ENCODE data around the gene FA2H. TPM values are rescaled to one million over a fixed set of nuclear protein-coding genes. Genes with fewer than 3 reads are reported as not detected.

The FA2H gene
- total and polyA plus RNA-seq, 2 donors = 0.26 to 2.7 TPM

DNA sequence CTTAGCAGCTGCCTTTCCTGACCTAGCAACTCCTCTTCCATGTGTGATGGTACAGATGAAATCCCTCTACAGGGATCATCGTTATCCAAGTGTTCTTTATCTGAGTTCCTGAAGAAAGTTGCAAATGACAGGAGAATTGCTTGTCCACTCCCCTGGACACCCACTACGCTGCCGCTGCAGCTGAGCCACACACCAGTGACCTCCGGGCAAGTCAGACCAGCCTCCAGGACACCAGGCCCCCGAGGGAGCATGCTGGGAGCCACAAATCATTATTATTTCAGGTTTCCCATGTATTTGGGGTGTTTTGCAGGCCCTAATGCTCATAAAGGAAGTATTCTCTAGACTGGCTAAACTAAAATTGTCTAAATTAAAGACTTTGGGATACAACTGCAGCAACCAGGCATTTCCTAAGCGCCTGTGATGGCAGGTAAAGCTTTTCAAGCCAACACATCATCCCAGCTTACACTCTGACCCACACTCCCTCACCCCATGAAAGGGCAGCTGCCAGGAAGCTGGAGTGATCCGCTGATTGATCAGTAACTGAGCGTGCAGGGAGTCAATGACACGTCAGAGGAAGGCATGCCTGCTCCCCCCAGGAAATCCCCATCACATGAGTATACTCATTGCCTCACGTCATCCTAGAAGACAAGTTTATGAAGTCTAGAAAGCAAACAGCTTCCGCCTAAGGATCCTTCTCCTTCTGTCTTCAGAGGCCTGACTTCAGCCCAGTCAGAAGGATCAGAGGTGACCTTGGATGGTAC is 14.4 kb downstream of the FA2H start:
- no peak overlapping the region for H3K4me3 ChIP-seq (ENCODE audit: low read depth, low read length)
- H3K36me3 ChIP-seq (ENCODE audit: insufficient read depth) = no peaks in the 10 kb centered on the region
- 59% methylated on average over 11 of the region's 11 CpGs for WGBS
- no peak overlapping the region for H3K27ac ChIP-seq (ENCODE audit: low read depth)
- no peaks in the 10 kb centered on the region for H3K4me1 ChIP-seq (ENCODE audit: insufficient read depth)
- no peak for DNase-seq (ENCODE audit: extremely low spot score)

DNA sequence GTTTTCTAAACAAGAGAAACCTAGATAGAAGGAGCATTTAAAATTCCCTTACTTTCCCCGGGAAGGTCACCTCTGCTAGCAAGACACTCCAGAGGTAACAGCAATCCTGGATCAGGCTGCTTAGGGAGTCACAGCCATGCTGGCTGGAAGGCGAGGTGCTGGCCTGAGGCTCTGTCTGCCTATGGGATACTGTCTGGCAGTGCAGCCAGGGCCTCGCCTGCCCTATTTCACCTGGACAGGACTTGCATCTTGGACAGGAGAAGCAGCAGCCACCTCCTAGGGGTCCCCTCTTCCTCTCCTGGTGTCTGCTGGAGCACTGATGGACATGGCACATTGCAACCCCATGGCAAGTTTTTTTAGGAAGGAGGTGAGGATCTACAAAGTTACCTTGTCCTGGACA is 15.1 kb downstream of the FA2H start:
- H3K4me1 ChIP-seq (ENCODE audit: insufficient read depth) = no peaks in the 10 kb centered on the region
- H3K36me3 ChIP-seq (ENCODE audit: insufficient read depth) = no peaks in the 10 kb centered on the region
- WGBS = 87% methylated on average over 3 of the region's 3 CpGs
- no peak overlapping the region for H3K27ac ChIP-seq (ENCODE audit: low read depth)
- no peak overlapping the region for H3K4me3 ChIP-seq (ENCODE audit: low read depth, low read length)
- no peak for DNase-seq (ENCODE audit: extremely low spot score)

DNA sequence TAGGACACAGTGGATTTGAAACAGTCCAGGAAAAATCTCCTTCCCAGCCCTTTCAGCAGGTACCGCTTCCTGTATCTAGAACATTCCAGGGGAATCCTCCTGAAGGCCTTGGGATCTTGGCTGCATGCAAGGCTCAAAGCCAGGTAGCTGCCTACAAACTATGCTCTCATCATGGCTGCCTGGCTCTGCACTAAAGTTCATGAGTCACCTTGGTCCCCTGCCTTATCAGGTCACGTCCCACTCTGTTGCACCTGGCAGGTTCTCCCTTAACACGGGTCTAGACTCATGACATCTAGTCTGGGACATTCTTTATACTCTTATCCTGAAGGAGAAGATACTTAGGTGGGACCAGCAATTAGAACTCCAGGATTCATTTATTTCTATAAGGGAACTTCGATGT is 15.8 kb downstream of the FA2H start:
- H3K4me1 ChIP-seq (ENCODE audit: insufficient read depth) = no peaks in the 10 kb centered on the region
- no peak for DNase-seq (ENCODE audit: extremely low spot score)
- H3K36me3 ChIP-seq (ENCODE audit: insufficient read depth) = no peaks in the 10 kb centered on the region
- H3K4me3 ChIP-seq (ENCODE audit: low read depth, low read length) = no peak overlapping the region
- WGBS = 89% methylated on average over 4 of the region's 4 CpGs
- no peak overlapping the region for H3K27ac ChIP-seq (ENCODE audit: low read depth)

DNA sequence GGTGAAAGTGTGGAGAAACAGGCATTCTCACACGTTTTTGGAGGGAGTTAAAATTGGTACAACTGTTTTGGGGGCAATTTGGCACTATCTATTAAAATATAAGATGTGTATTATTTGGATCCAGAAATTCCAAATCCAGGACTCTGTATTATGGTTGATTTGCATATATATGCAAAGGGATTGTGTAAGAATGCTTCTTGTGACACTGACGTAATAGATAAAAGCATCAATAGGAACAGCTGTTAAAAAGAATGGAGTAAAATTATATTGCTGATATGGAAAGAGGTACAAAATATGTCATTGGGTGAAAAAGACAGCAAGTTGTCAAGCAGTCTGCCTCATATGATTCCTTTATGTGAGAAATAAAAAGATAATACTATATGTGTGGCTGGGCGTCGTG is 17.3 kb downstream of the FA2H start:
- WGBS = 64% methylated on average over 4 of the region's 4 CpGs
- DNase-seq (ENCODE audit: extremely low spot score) = no peak
- no peak overlapping the region for H3K27ac ChIP-seq (ENCODE audit: low read depth)
- H3K36me3 ChIP-seq (ENCODE audit: insufficient read depth) = no peaks in the 10 kb centered on the region
- no peaks in the 10 kb centered on the region for H3K4me1 ChIP-seq (ENCODE audit: insufficient read depth)
- no peak overlapping the region for H3K4me3 ChIP-seq (ENCODE audit: low read depth, low read length)

DNA sequence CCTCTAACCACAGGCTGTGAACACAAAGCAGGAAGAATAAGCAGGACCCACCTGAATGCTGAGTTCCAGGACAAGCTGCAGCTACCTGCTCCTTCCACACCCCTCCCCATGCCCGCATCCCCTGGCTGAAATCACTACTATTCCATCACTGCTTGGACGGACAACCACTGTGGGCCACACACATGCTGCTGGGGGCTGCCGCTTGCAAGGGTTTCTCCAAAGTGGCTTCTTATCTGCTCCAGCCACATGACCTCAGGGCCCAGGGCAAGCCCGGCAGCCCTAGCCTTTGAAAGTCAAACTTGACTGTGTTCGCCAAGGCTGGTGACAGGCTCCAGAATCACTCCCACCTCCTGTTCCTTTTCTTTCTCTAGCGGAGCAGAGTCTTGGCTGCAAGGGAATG is 18.4 kb downstream of the FA2H start:
- 47% methylated on average over 6 of the region's 6 CpGs for WGBS
- Histone ChIP-seq H3K4me3 (ENCODE audit: low read depth, low read length) (no peak overlapping the region), H3K4me1 (ENCODE audit: insufficient read depth) (no peaks in the 10 kb centered on the region), H3K27ac (ENCODE audit: low read depth) (no peak overlapping the region), H3K36me3 (ENCODE audit: insufficient read depth) (no peaks in the 10 kb centered on the region)
- DNase-seq (ENCODE audit: extremely low spot score) = no peak

DNA sequence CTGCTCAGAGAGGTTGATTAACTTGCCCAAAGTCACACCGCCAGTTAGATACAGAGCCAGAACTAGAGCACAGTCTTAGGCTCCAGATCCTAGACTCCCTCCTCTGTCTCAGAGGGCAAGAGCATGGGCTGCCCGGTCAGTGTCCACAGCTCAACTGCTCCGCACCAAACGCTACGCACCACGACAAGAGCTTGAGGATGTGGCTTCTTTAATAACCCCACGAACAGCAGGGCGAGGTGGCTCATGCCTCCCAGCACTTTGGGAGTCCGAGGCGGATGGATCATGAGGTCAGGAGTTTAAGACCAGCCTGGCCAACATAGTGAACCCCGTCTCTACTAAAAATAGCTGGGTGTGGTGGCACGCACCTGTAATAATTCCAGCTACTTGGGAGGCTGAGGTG is 21.4 kb downstream of the FA2H start:
- no peak for DNase-seq (ENCODE audit: extremely low spot score)
- H3K27ac ChIP-seq (ENCODE audit: low read depth) = no peak overlapping the region
- WGBS = 89% methylated on average over 12 of the region's 12 CpGs
- no peaks in the 10 kb centered on the region for H3K4me1 ChIP-seq (ENCODE audit: insufficient read depth)
- no peaks in the 10 kb centered on the region for H3K36me3 ChIP-seq (ENCODE audit: insufficient read depth)
- H3K4me3 ChIP-seq (ENCODE audit: low read depth, low read length) = no peak overlapping the region

DNA sequence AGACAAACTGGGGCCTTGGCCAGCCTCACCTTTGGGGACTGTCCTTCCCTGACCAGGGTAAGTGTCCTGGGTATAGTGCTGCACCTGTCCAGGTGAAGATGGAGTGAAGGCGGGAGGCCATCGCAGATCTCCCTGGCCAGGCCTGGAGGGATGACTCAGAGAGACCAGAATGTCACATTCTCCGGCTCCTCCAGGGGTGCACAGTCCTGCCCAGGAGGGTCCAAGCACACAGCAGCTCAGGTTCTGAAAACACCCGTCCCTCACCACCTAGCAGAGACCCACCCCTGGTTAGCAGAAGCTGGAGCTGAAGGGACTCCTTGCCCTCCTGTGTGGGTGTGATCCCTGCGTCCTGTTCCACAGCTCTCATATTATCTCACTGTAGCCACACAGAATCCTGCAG is 21.9 kb downstream of the FA2H start:
- Histone ChIP-seq H3K36me3 (ENCODE audit: insufficient read depth) (no peaks in the 10 kb centered on the region), H3K4me3 (ENCODE audit: low read depth, low read length) (no peak overlapping the region), H3K4me1 (ENCODE audit: insufficient read depth) (no peaks in the 10 kb centered on the region), H3K27ac (ENCODE audit: low read depth) (no peak overlapping the region)
- DNase-seq (ENCODE audit: extremely low spot score) = no peak
- WGBS = 87% methylated on average over 5 of the region's 5 CpGs

DNA sequence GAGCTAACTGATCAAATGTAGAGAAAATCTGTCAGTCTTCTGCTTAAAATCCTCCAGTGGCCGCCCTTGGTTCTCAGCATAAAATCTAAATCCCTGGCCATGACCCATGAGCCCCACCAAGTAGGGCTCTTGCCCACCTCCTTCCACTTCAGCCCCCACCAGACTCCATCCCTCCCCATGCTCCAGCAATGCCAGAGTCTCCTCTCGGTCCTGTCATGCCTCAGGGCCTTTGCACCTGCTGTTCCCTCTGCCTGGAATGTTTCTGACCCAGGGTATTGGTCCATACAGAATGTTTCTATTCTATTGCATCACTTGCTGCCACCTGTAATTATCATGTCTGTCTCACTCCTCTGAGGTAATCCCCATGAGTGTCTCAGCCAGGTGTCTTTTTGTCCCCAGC is 22.4 kb downstream of the FA2H start:
- DNase-seq (ENCODE audit: extremely low spot score) = no peak
- H3K27ac ChIP-seq (ENCODE audit: low read depth) = no peak overlapping the region
- H3K4me1 ChIP-seq (ENCODE audit: insufficient read depth) = no peaks in the 10 kb centered on the region
- H3K4me3 ChIP-seq (ENCODE audit: low read depth, low read length) = no peak overlapping the region
- no peaks in the 10 kb centered on the region for H3K36me3 ChIP-seq (ENCODE audit: insufficient read depth)
- 83% methylated on average over 2 of the region's 2 CpGs for WGBS

DNA sequence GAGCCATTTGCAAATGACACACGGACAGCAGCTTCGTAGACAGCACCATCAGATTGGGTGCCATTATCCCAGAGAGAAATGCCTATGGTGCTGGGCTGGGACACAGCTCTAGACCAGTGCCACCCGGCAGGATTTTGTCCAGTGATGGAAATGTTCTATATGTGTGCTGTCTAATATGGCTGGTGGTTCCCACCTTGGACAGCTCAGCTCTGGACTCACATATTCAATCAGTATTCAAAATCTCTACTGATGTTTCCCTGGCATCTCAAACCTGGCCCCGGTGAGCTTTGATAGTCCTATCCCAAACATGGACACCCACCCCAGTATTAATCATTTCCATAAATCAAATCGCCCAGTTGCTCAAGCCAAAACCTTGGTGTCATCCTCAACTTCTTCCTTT is 23.0 kb downstream of the FA2H start:
- no peaks in the 10 kb centered on the region for H3K4me1 ChIP-seq (ENCODE audit: insufficient read depth)
- no peak overlapping the region for H3K4me3 ChIP-seq (ENCODE audit: low read depth, low read length)
- DNase-seq (ENCODE audit: extremely low spot score) = no peak
- H3K27ac ChIP-seq (ENCODE audit: low read depth) = no peak overlapping the region
- no peaks in the 10 kb centered on the region for H3K36me3 ChIP-seq (ENCODE audit: insufficient read depth)
- WGBS = 83% methylated on average over 5 of the region's 5 CpGs

DNA sequence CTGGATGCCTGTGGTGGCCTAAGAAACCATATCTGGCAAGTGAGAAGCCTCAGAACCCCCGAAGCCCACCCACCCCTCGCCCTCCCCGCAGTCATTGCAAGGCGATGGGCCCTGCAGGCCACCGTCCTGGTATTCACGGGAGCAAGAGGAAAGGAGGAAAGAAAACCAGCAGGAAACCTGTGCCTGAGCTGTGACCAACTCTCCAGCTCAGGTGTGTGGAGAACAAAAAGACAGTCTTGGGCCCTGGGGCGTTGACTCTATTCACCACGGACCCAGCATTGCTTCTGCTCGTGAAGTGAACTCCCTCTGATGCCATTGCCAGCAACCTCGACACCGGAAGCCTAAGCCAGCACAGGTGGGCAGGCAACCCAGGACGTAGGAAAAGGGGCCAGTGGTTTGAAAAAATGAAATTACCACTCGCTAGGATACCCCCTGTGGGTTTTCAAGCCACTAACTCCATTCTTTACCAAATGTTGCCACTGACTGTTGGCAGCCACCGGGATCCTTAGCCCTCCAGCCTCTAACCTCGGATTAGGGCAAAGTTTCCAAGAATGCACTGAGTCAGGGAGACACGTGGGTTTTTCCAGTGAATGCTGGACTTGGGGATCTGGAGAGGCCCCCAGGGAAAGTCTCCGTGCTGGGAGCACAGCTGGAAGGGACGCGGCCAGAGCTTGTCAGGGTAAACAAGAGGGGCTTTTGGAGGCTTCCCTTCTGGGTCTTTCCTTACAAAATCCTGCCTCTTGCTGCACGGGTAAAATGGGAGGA is 25.1 kb downstream of the FA2H start:
- Histone ChIP-seq H3K36me3 (ENCODE audit: insufficient read depth) (no peaks in the 10 kb centered on the region), H3K4me3 (ENCODE audit: low read depth, low read length) (no peak overlapping the region), H3K27ac (ENCODE audit: low read depth) (no peak overlapping the region), H3K4me1 (ENCODE audit: insufficient read depth) (no peaks in the 10 kb centered on the region)
- DNase-seq (ENCODE audit: extremely low spot score) = no peak
- 49% methylated on average over 20 of the region's 20 CpGs for WGBS

DNA sequence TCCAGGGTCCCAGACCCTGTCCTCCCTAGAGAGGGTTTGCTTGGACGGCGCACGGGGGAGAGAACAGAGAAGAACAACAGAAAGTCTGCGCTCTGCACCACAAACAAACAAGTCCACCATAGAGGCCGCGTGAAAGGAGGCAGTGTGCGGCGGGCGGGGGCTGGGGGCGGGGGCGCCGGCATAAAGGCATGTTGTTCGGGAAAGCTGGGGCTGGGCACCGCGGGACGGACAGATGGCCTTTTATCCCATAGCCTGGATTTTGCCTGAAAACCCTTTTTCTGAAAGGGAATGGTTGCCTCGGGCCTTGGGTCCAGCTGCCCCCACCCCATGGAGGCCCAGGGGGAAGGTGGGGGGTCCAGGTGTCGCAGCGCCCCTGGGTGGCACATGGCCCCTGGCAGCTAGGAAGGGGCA is 26.0 kb downstream of the FA2H start:
- DNase-seq (ENCODE audit: extremely low spot score) = no peak
- H3K36me3 ChIP-seq (ENCODE audit: insufficient read depth) = no peaks in the 10 kb centered on the region
- no peak overlapping the region for H3K27ac ChIP-seq (ENCODE audit: low read depth)
- H3K4me3 ChIP-seq (ENCODE audit: low read depth, low read length) = no peak overlapping the region
- H3K4me1 ChIP-seq (ENCODE audit: insufficient read depth) = no peaks in the 10 kb centered on the region
- WGBS = 87% methylated on average over 19 of the region's 19 CpGs

DNA sequence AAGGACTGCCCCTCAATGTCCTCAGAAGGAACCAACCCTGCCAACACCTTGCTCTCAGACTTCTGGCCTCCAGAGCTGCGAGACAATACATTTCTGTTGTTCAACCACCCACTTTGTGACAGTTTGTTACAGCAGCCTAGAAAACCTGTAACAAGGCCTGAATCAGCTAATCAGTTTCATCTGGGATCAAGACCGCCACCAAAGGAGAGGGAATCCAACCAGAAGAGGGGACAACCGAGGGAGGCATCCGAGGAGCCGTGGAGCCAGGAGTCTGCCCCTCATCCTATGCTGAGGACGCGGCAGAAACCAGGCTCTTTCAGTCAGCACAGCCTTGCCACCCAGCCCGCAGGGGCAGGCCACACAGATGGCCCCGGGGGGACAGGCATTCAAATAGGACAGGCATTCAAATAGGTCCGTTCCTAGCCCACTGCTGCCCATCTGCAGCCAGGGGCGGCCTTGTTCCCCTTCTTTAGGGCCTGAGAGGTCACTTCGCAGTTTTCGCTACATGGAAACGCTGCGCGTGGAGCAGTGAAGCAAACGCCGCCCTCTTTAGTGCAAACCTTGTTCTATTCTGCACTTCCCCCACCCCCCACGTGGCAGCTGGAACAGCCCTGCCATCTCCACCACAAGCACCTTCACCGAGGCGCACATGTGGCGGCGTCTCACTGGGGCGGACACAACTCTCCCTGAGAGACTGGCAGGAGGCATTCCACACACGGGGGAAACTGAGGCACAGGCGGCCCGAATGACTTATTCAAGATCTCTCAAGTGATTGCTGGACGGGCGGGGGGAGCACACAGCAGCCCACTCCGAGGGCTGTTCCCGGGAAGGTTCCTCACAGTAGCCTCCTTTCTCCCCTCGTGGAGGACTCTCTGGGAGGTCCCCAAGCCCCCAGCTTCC is 26.7 kb downstream of the FA2H start:
- WGBS = 81% methylated on average over 32 of the region's 32 CpGs
- H3K4me3 ChIP-seq (ENCODE audit: low read depth, low read length) = no peak overlapping the region
- no peaks in the 10 kb centered on the region for H3K4me1 ChIP-seq (ENCODE audit: insufficient read depth)
- no peaks in the 10 kb centered on the region for H3K36me3 ChIP-seq (ENCODE audit: insufficient read depth)
- no peak for DNase-seq (ENCODE audit: extremely low spot score)
- H3K27ac ChIP-seq (ENCODE audit: low read depth) = no peak overlapping the region

DNA sequence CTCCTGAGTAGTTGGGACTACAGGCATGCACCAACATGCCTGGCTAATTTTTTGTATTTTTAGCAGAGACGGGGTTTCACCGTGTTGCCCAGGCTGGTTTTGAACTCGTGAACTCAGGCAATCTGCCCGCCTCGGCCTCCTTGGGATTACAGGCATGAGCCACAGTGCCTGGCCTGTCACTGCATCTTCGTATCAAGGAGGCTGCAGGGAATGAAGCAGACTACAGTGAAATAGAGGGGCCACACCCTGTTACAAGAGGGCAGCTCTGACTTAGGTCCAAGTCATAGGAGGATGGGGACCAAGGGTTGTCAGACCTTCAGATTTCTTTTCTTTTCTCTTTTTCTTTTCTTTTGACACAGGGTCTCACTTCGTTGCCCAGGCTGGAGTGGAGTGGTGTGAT is 28.7 kb downstream of the FA2H start:
- no peaks in the 10 kb centered on the region for H3K36me3 ChIP-seq (ENCODE audit: insufficient read depth)
- H3K4me3 ChIP-seq (ENCODE audit: low read depth, low read length) = no peak overlapping the region
- no peak overlapping the region for H3K27ac ChIP-seq (ENCODE audit: low read depth)
- H3K4me1 ChIP-seq (ENCODE audit: insufficient read depth) = no peaks in the 10 kb centered on the region
- DNase-seq (ENCODE audit: extremely low spot score) = no peak
- 88% methylated on average over 7 of the region's 7 CpGs for WGBS

Measured in urinary bladder (tissue), 4 donors.